ENCODE results near the gene EML4.

DNA sequence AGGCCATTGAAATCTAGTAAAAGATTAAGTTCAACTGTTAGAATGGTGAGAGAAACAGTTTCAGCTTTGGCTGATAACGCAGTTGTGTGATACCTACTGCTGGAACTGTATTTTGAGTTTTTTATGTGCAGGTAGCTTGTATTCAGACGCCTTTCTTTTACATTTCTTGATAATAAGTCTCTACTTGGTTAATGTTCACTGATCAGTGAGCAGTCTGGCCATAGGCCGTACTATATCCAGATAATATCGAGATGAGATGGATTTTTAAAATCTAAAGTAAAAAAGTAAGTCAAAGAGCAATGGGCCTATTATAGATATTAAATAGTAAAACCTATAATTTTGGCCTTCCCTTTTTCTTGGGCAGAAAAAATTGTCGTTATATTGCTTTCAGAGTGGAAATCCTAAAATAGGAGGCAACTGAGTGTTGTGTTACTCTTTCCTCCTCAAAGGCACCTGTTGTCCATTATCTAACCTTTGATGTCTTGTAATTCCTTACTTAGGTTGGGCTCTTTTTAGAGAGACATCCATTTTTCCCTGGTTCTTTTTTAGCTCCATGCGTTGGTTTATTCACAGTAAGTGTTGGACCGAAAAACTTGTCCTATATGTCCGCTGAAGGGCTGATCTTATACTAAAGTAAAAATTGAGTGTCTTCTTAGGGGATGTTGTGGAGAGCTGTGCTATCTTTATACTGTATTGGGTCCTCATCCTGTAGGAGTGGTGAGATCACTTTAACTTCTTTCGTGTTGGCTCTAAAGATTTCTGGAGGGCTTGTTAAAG lies 1.7 kb downstream of the EML4 start:
- TF ChIP-seq, protein P1, sequence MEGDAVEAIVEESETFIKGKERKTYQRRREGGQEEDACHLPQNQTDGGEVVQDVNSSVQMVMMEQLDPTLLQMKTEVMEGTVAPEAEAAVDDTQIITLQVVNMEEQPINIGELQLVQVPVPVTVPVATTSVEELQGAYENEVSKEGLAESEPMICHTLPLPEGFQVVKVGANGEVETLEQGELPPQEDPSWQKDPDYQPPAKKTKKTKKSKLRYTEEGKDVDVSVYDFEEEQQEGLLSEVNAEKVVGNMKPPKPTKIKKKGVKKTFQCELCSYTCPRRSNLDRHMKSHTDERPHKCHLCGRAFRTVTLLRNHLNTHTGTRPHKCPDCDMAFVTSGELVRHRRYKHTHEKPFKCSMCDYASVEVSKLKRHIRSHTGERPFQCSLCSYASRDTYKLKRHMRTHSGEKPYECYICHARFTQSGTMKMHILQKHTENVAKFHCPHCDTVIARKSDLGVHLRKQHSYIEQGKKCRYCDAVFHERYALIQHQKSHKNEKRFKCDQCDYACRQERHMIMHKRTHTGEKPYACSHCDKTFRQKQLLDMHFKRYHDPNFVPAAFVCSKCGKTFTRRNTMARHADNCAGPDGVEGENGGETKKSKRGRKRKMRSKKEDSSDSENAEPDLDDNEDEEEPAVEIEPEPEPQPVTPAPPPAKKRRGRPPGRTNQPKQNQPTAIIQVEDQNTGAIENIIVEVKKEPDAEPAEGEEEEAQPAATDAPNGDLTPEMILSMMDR (conservative IDR thresholded peaks at IDR 0.05; ENCODE audit: low read length), result no peak
- TF ChIP-seq EZH2phosphoT487 (IDR thresholded peaks at IDR 0.05; ENCODE audit: borderline replicate concordance, low read depth, low read length), result no peak
